Bronchial epithelial cell (primary cell): Measurements from ENCODE around the gene RALGAPA1. TPM values are rescaled to one million over a fixed set of nuclear protein-coding genes. Genes with fewer than 3 reads are reported as not detected.

Source experiments
- DNase-seq: peaks from one replicate; pipeline ENCODE4 v3.0.0-alpha.2; 2010; ENCODE audit warnings: low read depth
- FAIRE-seq: peaks from 2 replicates; lab custom pipeline; 2011; peaks lifted over from hg19 to GRCh38; lab: Jason Lieb, UNC
- H3K27me3 ChIP-seq: 2 replicates; pipeline ENCODE4 v1.5.1; 2011; ENCODE audit warnings: low read length; ENCODE audit not compliant: control insufficient read depth, insufficient read depth
- H3K36me3 ChIP-seq: 2 replicates; pipeline ENCODE4 v1.5.1; 2011; ENCODE audit warnings: low read length; ENCODE audit not compliant: control insufficient read depth, insufficient read depth
- H3K4me3 ChIP-seq: 2 replicates; pipeline ENCODE4 v1.5.1; 2011; ENCODE audit warnings: mild to moderate bottlenecking, low read depth, low read length, control low read depth
- CTCF ChIP-seq: IDR thresholded peaks from 2 replicates; pipeline ENCODE4 v1.5.1; 2011; ENCODE audit warnings: mild to moderate bottlenecking, moderate library complexity, low read length, control low read depth, inconsistent platforms; ENCODE audit not compliant: insufficient read depth, severe bottlenecking
- total RNA-seq: library from RNA; depleted of rRNA; stranded (reverse); fragments of >200 nt; gene quantifications from 2 replicates; pipeline ENCODE4 v1.2.1, GENCODE V29; 2014

RALGAPA1 gene
- total RNA-seq, 1 donor from 2014 or later: 28.2 TPM

- no peak for DNase-seq
- Histone ChIP-seq H3K36me3 (no peaks in the 10 kb centered on the region), H3K4me3 (no peak overlapping the region), H3K27me3 (no peaks in the 10 kb centered on the region)
- TF ChIP-seq CTCF: no peak
- no peak for FAIRE-seq
Observed at GRCh38 chr14:35573911-35574310, 235.2 kb downstream of the RALGAPA1 start.

GRCh38 chr14:35571598-35571997 is 237.5 kb downstream of the RALGAPA1 start:
- TF ChIP-seq CTCF: no peak
- no peak overlapping the region for H3K4me3 ChIP-seq
- H3K27me3 ChIP-seq: no peaks in the 10 kb centered on the region
- DNase-seq: no peak
- no peaks in the 10 kb centered on the region for H3K36me3 ChIP-seq
- FAIRE-seq: no peak

GRCh38 chr14:35565871-35566464 is 243.1 kb downstream of the RALGAPA1 start:
- Histone ChIP-seq H3K27me3 (no peaks in the 10 kb centered on the region), H3K36me3 (no peaks in the 10 kb centered on the region), H3K4me3 (no peak overlapping the region)
- DNase-seq: no peak
- FAIRE-seq: no peak
- no peak for TF ChIP-seq CTCF

GRCh38 chr14:35558680-35559079 is 250.4 kb downstream of the RALGAPA1 start:
- Histone ChIP-seq H3K36me3 (no peaks in the 10 kb centered on the region), H3K4me3 (no peak overlapping the region), H3K27me3 (no peaks in the 10 kb centered on the region)
- no peak for TF ChIP-seq CTCF
- DNase-seq (no peak), FAIRE-seq (no peak)

GRCh38 chr14:35557221-35557747 is 251.8 kb downstream of the RALGAPA1 start:
- H3K27me3 ChIP-seq: no peaks in the 10 kb centered on the region
- no peaks in the 10 kb centered on the region for H3K36me3 ChIP-seq
- FAIRE-seq (no peak), DNase-seq (no peak)
- no peak for TF ChIP-seq CTCF
- H3K4me3 ChIP-seq: no peak overlapping the region

- DNase-seq (no peak), FAIRE-seq (no peak)
- H3K4me3 ChIP-seq: no peak overlapping the region
- no peak for TF ChIP-seq CTCF
- no peaks in the 10 kb centered on the region for H3K36me3 ChIP-seq
- no peaks in the 10 kb centered on the region for H3K27me3 ChIP-seq
Observed at GRCh38 chr14:35556548-35556947, 252.5 kb downstream of the RALGAPA1 start.
